Smooth muscle cell (in vitro differentiated cells): ENCODE data around the gene FNIP2. TPM values are rescaled to one million over a fixed set of nuclear protein-coding genes. Genes with fewer than 3 reads are reported as not detected.
"Not testable (repeated sequence)": the region's sequence is repeated elsewhere in the genome, so short reads cannot be mapped to it uniquely, and the experiment has no call there.

Experiments
- DNase-seq: peaks from one replicate; lab custom pipeline; 2025; ENCODE audit not compliant: unreplicated experiment; lab: John Stamatoyannopoulos, UW
- H2AFZ ChIP-seq: fragments of 200-600 bp; sonication (generic); 2 replicates; pipeline ENCODE4 v1.6.0; 2016; ENCODE audit warnings: antibody characterized with exemption, low read depth, mild to moderate bottlenecking
- H3F3A ChIP-seq: fragments of 200-600 bp; sonication (generic); 2 replicates; pipeline ENCODE4 v1.6.0; 2017; ENCODE audit warnings: antibody characterized with exemption, low read depth
- H3K27ac ChIP-seq: fragments of 200-600 bp; sonication (generic); 2 replicates; pipeline ENCODE4 v1.5.1; 2016; ENCODE audit warnings: low read depth, mild to moderate bottlenecking
- H3K27me3 ChIP-seq: fragments of 200-600 bp; sonication (generic); 2 replicates; pipeline ENCODE4 v1.6.1; 2016; ENCODE audit warnings: low read depth, mild to moderate bottlenecking
- H3K36me3 ChIP-seq: fragments of 200-600 bp; sonication (generic); 2 replicates; pipeline ENCODE4 v1.5.1; 2016; ENCODE audit warnings: low read depth
- H3K4me1 ChIP-seq: fragments of 200-600 bp; sonication (generic); 2 replicates; pipeline ENCODE4 v1.5.1; 2016; ENCODE audit warnings: low read depth
- H3K4me2 ChIP-seq: fragments of 200-600 bp; sonication (generic); 2 replicates; pipeline ENCODE4 v1.6.0; 2016; ENCODE audit warnings: mild to moderate bottlenecking
- H3K4me3 ChIP-seq: fragments of 200-600 bp; sonication (generic); 2 replicates; pipeline ENCODE4 v1.5.1; 2016; ENCODE audit warnings: mild to moderate bottlenecking
- H3K79me2 ChIP-seq: fragments of 200-600 bp; sonication (generic); 2 replicates; pipeline ENCODE4 v1.6.0; 2016; ENCODE audit warnings: low read depth, mild to moderate bottlenecking
- H3K9ac ChIP-seq: fragments of 200-600 bp; sonication (generic); 2 replicates; pipeline ENCODE4 v1.6.0; 2016; ENCODE audit warnings: low read depth
- H3K9me3 ChIP-seq: fragments of 200-600 bp; sonication (generic); replicated peaks from 2 replicates; pipeline ENCODE4 v1.5.1; 2016; ENCODE audit warnings: low read depth
- H4K20me1 ChIP-seq: fragments of 200-600 bp; sonication (generic); 2 replicates; pipeline ENCODE4 v1.6.0; 2016; ENCODE audit warnings: low read depth
- CTCF ChIP-seq: fragments of 200-600 bp; sonication (generic); IDR thresholded peaks from 2 replicates; pipeline ENCODE4 v1.5.1; 2017; ENCODE audit warnings: borderline replicate concordance, mild to moderate bottlenecking, antibody characterized with exemption; ENCODE audit not compliant: insufficient read depth, poor library complexity, severe bottlenecking
- WGBS: methylation state at CpG from one replicate; pipeline ENCODE4 v1.1.7; 2016; ENCODE audit warnings: low lambda C conversion rate; 5-methylcytosine and 5-hydroxymethylcytosine counted together
- polyA plus RNA-seq: library from polyadenylated mRNA; unstranded; fragments of >200 nt; fragmentation: Nextera tagmentation; extraction: Ambion mirVana; gene quantifications from 2 replicates; pipeline ENCODE4 v1.2.1, GENCODE V29; 2016
- total RNA-seq: library from RNA; depleted of rRNA; stranded (reverse); fragments of >200 nt; gene quantifications from 2 replicates; pipeline ENCODE4 v1.2.3, GENCODE V29; 2014

The FNIP2 gene
- total and polyA plus RNA-seq, 2 experiments from 2014 or later: 10.4 to 36.3 TPM

GRCh38 chr4:158741326-158742021 lies 27.4 kb upstream of the FNIP2 start:
- no peak for DNase-seq
- WGBS: 64% methylated on average over 3 of the region's 3 CpGs

GRCh38 chr4:158746537-158746936 lies 22.3 kb upstream of the FNIP2 start:
- H3K9me3 ChIP-seq, H3K79me2 ChIP-seq, H3K27ac ChIP-seq, DNase-seq, H3K4me1 ChIP-seq, H3K27me3 ChIP-seq, H3F3A ChIP-seq, H3K36me3 ChIP-seq, H2AFZ ChIP-seq, H3K9ac ChIP-seq, H4K20me1 ChIP-seq, H3K4me3 ChIP-seq, H3K4me2 ChIP-seq: not testable (repeated sequence)
- WGBS: over 99% methylated on average over 9 of the region's 31 CpGs

More at GRCh38 chr4:158741326-158742021, 27.4 kb upstream of the FNIP2 start:
- H3F3A ChIP-seq: no peaks in the 10 kb centered on the region
- no peaks in the 10 kb centered on the region for H3K36me3 ChIP-seq
- no peaks in the 10 kb centered on the region for H4K20me1 ChIP-seq
- no peaks in the 10 kb centered on the region for H3K79me2 ChIP-seq
- H3K4me2 ChIP-seq: no peak overlapping the region
- H3K27me3 ChIP-seq: no peaks in the 10 kb centered on the region
- H3K9ac ChIP-seq: no peak overlapping the region
- no peaks in the 10 kb centered on the region for H3K4me1 ChIP-seq
- no peak overlapping the region for H3K4me3 ChIP-seq
- no peak for TF ChIP-seq CTCF
- no peak overlapping the region for H2AFZ ChIP-seq
- peak overlapping the region; percentile 9 for H3K27ac ChIP-seq
- no peaks in the 10 kb centered on the region for H3K9me3 ChIP-seq

- H3K9ac ChIP-seq: no peak overlapping the region
- no peaks in the 10 kb centered on the region for H3K79me2 ChIP-seq
- H3K27ac ChIP-seq: no peak overlapping the region
- no peaks in the 10 kb centered on the region for H4K20me1 ChIP-seq
- no peak overlapping the region for H3K4me2 ChIP-seq
- no peaks in the 10 kb centered on the region for H3K4me1 ChIP-seq
- no peaks in the 10 kb centered on the region for H3K9me3 ChIP-seq
- no peaks in the 10 kb centered on the region for H3K36me3 ChIP-seq
- TF ChIP-seq CTCF: no peak
- no peak overlapping the region for H3K4me3 ChIP-seq
- no peaks in the 10 kb centered on the region for H3F3A ChIP-seq
- no peak overlapping the region for H2AFZ ChIP-seq
- no peak for DNase-seq
- 85% methylated on average over 3 of the region's 3 CpGs for WGBS
- H3K27me3 ChIP-seq: no peaks in the 10 kb centered on the region
These were observed 18.4 kb upstream of the FNIP2 start for GRCh38 chr4:158750379-158750778.

GRCh38 chr4:158754385-158755180 lies 14.2 kb upstream of the FNIP2 start:
- H3K36me3 ChIP-seq: no peaks in the 10 kb centered on the region
- H3K4me3 ChIP-seq: no peak overlapping the region
- no peak overlapping the region for H2AFZ ChIP-seq
- no peak overlapping the region for H3K27ac ChIP-seq
- no peaks in the 10 kb centered on the region for H4K20me1 ChIP-seq
- no peaks in the 10 kb centered on the region for H3K79me2 ChIP-seq
- H3K4me2 ChIP-seq: no peak overlapping the region
- H3K4me1 ChIP-seq: no peaks in the 10 kb centered on the region
- 95% methylated on average over 5 of the region's 5 CpGs for WGBS
- no peaks in the 10 kb centered on the region for H3K9me3 ChIP-seq
- no peak overlapping the region for H3K9ac ChIP-seq
- H3F3A ChIP-seq: no peaks in the 10 kb centered on the region
- DNase-seq: no peak
- H3K27me3 ChIP-seq: no peaks in the 10 kb centered on the region
- no peak for TF ChIP-seq CTCF

- not testable (repeated sequence) for H3K9ac ChIP-seq, H3K4me1 ChIP-seq, H3K4me3 ChIP-seq, H3K4me2 ChIP-seq, H3F3A ChIP-seq, H4K20me1 ChIP-seq, DNase-seq, H3K27ac ChIP-seq, H3K27me3 ChIP-seq, H3K79me2 ChIP-seq, H3K36me3 ChIP-seq, H2AFZ ChIP-seq, H3K9me3 ChIP-seq
- WGBS: 96% methylated on average over 7 of the region's 7 CpGs
These were observed 13.0 kb upstream of the FNIP2 start for GRCh38 chr4:158755819-158756218.
